Activated T-cell treated with anti-CD3 and anti-CD28 coated beads for 4 hours (primary cell): Measurements from ENCODE around the gene IDI1.

Experiments
- DNase-seq: peaks from one replicate; pipeline ENCODE4 v3.0.0-alpha.2; 2020

IDI1 gene

GRCh38 chr10:992467-992866, 56.5 kb downstream of the IDI1 start:
- DNase-seq, result no peak

GRCh38 chr10:990808-991207, 58.1 kb downstream of the IDI1 start:
- DNase-seq, result no peak
